HCT116 (cell line): ENCODE measurements around the gene ITPR1.

ENCODE experiments used
- CEBPB ChIP-seq: IDR thresholded peaks from 2 replicates; pipeline ENCODE4 v1.6.1; 2012; ENCODE audit warnings: low read depth
- CTCF ChIP-seq, 3 experiments: fragments of 200-600 bp in 1 of 3; sonication (generic) in 1 of 3; IDR thresholded peaks in 2 of 3; conservative IDR thresholded peaks in 1 of 3; 2 replicates each; pipeline ENCODE4 v1.5.1; 2012 to 2017; ENCODE audit warnings: low read depth in 2 of 3, low read length in 2 of 3, antibody characterized with exemption in 1 of 3, borderline replicate concordance in 1 of 3, control low read depth in 1 of 3, mild to moderate bottlenecking in 1 of 3, mixed read lengths in 1 of 3, mixed run types in 1 of 3, moderate library complexity in 1 of 3; ENCODE audit not compliant: insufficient read depth in 1 of 3

GRCh38 chr3:4501437-4501836 lies 8.3 kb downstream of the ITPR1 start:
- no peak for TF ChIP-seq CTCF (IDR thresholded peaks at IDR 0.05 in 2 of 3, conservative IDR thresholded peaks at IDR 0.05 in 1 of 3; ENCODE audit: borderline replicate concordance in 1 of 3, insufficient read depth in 1 of 3, low read depth in 2 of 3, low read length in 2 of 3)
- TF ChIP-seq CEBPB, result no peak
